HS-5 (cell line): ENCODE measurements around the gene PIAS4.

Experiments used
- DNase-seq: peaks from one replicate; pipeline ENCODE4 v3.0.0-alpha.2; 2012; ENCODE audit warnings: low read depth

The PIAS4 gene

GRCh38 chr19:4023600-4024398, 16.3 kb downstream of the PIAS4 start:
- no peak for DNase-seq

DNA sequence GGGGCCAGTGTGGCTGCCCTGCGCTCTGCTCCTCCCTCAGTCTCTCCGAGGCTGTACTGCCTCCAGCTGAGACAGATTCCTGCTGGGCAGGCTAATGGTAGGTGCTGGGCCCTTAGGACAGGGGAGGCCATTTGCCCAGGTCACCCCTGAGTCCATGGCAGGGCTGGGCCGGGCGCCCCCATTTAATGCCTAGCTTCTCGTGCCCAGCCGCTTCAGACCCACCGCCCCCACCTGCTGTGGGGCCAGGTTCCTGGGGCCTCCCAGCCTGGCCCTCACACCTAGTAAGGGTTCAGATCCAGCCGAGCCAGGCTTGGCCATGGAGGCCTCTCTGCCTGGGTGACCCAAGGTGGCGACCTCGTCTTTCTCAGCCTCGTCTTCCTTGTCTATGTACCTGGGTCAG, 17.8 kb downstream of the PIAS4 start:
- DNase-seq: no peak

- DNase-seq: no peak
Measured at GRCh38 chr19:4027146-4027545, 19.6 kb downstream of the PIAS4 start.

- DNase-seq: no peak
Measured at GRCh38 chr19:4028334-4029246, 21.1 kb downstream of the PIAS4 start.

- DNase-seq: no peak
Measured at GRCh38 chr19:4029247-4029614, 21.7 kb downstream of the PIAS4 start.

DNA sequence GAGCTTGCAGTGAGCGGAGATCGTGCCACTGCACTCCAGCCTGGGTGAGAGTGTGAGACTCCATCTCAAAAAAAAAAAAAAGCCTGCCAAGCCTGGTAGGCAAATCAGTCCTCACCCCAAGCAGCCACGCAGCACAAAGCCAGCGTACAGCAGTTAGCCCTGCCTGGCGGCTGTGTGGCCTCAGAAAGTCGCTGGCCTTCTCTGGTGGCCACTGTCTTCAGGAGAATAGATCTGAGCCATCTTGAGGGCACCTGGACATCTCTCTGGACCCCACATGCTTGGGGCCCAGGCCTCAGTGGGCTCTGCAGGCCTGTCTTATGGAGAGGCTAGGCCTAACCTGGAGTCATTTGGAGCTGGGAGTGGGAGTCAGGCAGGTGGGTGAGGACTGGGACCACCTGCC, 23.0 kb downstream of the PIAS4 start:
- DNase-seq: no peak

GRCh38 chr19:4030981-4031380, 23.4 kb downstream of the PIAS4 start:
- DNase-seq: no peak

DNA sequence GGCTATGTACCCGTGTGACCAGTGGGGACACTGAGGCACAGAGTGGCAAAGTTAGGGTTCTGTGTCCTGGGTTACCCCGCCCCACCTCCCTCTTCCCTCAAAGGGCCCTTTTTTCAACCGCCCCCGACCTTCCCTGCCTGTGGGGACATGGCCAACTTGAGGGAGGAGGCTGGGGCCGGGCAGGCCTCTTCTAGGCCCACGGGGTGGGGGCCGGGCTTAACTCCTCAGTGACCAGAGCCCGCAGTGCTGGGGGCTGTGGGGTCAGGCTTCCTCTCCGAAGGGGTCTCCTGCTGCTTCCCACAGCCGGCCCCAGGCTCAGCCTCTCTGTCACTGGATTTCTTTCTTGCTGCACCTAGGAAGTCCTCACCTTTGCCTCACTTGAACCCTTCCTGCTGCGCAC, 23.9 kb downstream of the PIAS4 start:
- DNase-seq: no peak

DNA sequence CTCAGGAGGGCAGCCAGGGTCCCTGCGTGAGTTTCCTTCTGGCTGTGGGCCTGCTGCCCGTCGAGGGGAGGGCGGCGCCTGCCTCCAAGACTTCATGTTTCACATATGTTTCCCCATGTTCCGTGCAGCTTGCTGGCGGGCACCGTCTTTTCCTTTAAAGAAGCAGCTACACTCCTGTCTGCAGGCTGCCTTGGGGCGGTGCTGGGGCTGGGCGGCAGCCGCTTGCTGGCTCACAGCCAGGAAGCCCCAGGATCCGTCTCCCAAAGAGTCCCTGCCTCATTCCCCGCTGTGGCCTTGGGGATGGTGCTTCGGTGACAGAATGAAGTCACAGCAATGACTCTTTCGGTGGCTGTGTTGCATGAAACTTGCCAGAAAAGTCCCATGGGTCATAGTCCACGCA, 24.9 kb downstream of the PIAS4 start:
- DNase-seq: no peak

DNA sequence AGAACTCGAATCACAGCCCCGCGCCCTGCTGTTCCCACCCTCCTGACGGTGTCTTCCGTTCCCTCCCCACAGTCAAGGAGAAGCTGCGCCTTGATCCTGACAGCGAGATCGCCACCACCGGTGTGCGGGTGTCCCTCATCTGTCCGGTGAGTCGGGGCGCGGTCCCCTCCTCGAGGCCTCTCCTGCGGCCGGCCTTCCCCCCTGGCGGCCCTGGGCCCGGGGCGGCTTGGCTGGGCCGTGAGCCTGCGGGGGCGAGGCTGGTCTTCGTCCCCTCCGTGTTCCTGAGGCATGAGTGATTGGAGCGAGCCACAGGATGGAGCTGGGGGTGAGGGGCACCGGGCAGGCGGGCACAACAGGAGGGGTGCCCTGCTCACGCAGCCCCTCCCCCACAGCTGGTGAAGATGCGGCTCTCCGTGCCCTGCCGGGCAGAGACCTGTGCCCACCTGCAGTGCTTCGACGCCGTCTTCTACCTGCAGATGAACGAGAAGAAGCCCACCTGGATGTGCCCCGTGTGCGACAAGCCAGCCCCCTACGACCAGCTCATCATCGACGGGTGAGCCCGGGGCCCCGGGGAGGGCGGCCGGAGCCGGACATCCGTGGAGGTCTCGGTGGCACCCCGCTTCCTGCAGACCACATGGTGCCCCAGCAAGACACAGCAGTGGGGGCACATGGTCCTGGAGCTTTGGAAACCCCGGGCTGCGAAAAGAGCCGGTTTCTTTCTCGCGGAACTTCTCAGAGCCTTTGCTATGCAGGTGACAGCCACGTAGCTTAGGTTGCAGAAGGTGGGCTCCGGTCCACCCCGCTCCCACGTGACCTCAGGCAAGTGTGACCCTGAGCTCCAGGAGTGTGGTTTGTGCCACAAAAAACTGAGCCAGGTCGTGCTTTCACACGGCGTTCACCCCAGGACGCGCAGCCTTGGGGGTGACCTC, 25.8 kb downstream of the PIAS4 start:
- DNase-seq: no peak

DNA sequence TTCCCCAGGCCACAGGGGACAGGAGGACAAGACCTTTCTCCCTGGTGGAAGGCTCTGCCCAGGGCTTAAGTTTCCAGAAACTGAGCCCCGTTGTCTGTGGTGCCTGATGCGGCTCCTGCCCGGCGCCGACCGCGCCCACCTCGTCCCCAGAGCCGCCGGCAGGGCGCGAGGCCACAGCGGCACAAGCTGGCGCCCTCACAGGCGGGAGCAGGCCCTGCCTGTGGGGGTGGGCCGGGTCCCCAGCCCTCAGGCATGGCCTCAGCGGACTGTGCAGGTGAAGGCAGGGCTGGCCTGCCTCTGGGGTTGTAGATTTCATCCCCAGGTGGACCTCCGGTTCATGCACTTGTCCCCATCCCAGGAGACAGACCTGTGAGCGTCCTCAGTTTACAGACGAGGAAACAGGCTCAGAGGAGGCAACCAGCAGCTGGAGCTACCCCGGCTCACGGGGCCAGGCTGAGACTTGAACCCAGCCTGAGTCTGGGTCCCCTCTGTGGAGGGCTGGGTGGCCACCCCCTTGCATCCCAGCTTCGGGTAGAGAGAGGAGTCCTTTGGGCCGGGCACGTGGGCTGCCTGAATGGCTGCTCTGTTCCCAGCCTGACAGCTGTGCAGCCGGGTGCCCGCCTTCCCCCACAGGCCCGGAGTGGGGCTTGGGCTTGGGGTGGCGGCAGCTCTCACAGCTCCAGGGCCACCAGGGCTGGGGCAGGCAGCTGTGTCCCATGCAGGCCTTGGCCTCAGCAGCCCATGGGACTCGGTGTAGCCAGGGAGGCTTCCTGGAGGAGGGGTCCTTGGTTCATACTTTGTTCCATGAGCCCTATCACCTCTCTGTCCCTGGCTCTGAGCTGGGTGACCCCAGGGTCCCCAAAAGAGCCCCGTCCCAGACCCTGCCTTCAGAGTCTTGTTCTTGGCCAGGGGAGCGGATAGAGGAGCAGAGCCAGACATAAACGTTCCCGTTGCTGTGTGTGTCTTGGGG, 26.8 kb downstream of the PIAS4 start:
- DNase-seq: no peak

GRCh38 chr19:4035018-4035566, 27.6 kb downstream of the PIAS4 start:
- no peak for DNase-seq

DNA sequence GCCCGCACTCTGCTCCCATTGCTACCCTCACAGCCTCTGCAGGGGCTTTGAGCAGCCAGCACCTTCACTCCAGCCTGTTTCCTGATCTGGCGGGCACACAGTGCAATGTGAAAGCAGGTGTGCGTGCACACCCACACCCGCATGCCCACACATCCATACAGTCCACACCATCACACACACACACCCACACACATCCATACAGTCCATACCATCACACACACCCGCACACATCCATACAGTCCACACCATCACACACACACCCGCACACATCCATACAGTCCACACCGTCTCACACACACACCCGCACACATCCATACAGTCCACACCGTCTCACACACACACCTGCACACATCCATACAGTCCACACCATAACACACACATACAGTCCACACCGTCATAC, 28.0 kb downstream of the PIAS4 start:
- no peak for DNase-seq

DNA sequence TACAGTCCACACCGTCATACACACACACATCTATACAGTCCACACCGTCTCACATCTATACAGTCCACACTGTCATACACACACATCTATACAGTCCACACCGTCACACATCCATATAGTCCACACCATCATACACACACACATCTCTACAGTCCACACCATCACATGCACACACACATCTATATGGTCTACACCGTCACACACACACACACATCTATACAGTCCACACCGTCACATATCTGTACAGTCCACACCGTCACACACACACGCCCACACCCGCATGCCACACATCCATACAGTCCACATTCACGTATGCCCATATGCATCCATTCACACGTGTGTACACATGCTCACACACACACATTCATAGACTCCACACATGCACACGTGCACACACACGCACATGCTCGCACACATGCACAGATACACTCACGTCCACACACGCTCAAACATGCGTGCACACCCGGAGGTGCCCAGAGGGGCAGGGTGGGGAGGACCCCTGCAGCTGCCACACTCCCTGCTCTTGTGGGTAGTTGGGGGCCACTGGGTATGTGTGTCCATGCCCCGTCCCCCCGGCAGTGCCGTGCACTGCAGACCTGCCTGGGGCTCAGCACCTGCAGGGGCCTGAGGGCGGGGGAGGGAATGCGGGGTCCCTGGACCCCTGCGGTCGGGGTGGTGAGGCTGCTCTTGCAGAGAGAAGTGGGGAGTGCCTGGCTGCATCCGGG, 29.2 kb downstream of the PIAS4 start:
- DNase-seq: no peak

DNA sequence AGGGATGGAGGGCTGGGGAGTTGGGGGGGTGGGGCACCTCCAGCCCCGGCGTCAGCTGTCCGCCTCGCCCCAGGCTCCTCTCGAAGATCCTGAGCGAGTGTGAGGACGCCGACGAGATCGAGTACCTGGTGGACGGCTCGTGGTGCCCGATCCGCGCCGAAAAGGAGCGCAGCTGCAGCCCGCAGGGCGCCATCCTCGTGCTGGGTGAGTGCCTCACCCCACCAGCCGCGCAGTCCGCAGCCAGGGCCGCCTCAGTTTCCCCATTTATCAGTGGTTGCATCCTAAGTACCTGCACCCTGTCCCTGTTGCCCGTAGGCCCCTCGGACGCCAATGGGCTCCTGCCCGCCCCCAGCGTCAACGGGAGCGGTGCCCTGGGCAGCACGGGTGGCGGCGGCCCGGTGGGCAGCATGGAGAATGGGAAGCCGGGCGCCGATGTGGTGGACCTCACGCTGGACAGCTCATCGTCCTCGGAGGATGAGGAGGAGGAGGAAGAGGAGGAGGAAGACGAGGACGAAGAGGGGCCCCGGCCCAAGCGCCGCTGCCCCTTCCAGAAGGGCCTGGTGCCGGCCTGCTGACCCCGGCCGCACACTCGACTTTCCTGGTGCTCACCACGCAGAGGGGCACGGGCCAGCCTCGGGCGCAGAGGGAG, 29.9 kb downstream of the PIAS4 start:
- DNase-seq: no peak

GRCh38 chr19:4038057-4038456, 30.5 kb downstream of the PIAS4 start:
- DNase-seq: no peak

- no peak for DNase-seq
Measured at GRCh38 chr19:4038661-4039423, 31.3 kb downstream of the PIAS4 start.

DNA sequence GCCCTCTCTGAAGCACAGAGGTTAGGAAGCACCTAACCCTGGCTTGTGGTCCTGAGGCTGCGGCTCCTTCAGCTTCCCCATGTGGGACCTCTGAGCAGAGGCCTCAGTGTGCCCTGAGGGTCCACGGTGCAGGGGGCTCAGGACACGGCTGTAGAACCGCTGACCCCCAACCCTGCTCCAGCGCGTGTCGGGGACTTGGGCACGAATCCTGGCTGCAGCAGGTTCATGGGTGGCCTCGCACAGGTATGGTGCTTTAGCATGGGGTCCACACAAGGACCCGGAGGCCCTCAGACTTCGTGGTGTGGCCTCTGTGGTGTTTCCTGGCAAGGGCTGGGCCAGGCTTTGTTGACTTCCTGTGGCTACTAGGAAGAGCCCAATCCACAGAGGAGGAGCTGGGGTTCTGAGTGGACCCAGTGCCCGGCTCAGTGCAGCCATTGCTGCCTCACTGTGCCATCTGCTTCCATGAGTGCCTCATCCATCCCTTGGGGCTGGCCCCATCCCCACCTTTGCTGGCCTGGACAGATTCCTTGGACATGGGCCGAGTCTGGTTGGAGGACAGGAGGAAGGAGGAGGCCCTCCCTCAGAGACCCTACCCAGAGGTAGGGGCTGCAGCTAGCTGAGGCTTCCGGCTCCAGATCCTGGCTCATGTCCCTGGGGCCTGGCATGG, 34.7 kb downstream of the PIAS4 start:
- DNase-seq: no peak
